Suprapubic skin (tissue), 4 donors: ENCODE data around the gene MAP3K1. TPM values are rescaled to one million over a fixed set of nuclear protein-coding genes. Genes with fewer than 3 reads are reported as not detected.

Experiments
- DNase-seq, 2 donors: peaks; one replicate each; pipeline ENCODE4 v3.0.0-alpha.2; 2019; ENCODE audit warnings: low spot score in 2 of 2
- H3K27ac ChIP-seq: fragments of 200-600 bp; sonication (generic); one replicate; pipeline ENCODE4 v1.5.1; 2019
- H3K27me3 ChIP-seq: fragments of 200-600 bp; sonication (generic); one replicate; pipeline ENCODE4 v1.5.1; 2019
- H3K36me3 ChIP-seq: fragments of 200-600 bp; sonication (generic); one replicate; pipeline ENCODE4 v1.5.1; 2019
- H3K4me1 ChIP-seq: fragments of 200-600 bp; sonication (generic); one replicate; pipeline ENCODE4 v1.5.1; 2019
- H3K4me3 ChIP-seq: fragments of 200-600 bp; sonication (generic); one replicate; pipeline ENCODE4 v1.5.1; 2019; ENCODE audit warnings: mild to moderate bottlenecking
- H3K9me3 ChIP-seq: fragments of 200-600 bp; sonication (generic); one replicate; pipeline ENCODE4 v1.5.1; 2019
- EP300 ChIP-seq: sonication (generic); formaldehyde crosslinking; IDR thresholded peaks from one replicate; pipeline ENCODE4 v1.6.1; 2017; ENCODE audit warnings: antibody characterized with exemption
- POLR2A ChIP-seq, 2 donors: fragments of 450-650 bp; IDR thresholded peaks; one replicate each; pipeline ENCODE4 v1.6.1; 2017; ENCODE audit warnings: antibody characterized with exemption in 2 of 2, mild to moderate bottlenecking in 2 of 2, moderate library complexity in 2 of 2
- POLR2AphosphoS5 ChIP-seq, 3 donors: sonication (generic); formaldehyde crosslinking; IDR thresholded peaks; one replicate each; pipeline ENCODE4 v1.6.1; 2017; ENCODE audit warnings: antibody characterized with exemption in 3 of 3
- WGBS: methylation state at CpG from one replicate; pipeline ENCODE4 v1.1.5; 2018; 5-methylcytosine and 5-hydroxymethylcytosine counted together
- total RNA-seq, 4 donors: library from RNA; depleted of rRNA; stranded (reverse); fragments of >200 nt; gene quantifications; one replicate each; pipeline ENCODE4 v1.1.0, GENCODE V29; 2016
- TF ChIP-seq, protein P1 (sequence below), 2 donors: fragments of 200-600 bp in 1 of 2; fragments of 450-650 bp in 1 of 2; sonication (generic) in 1 of 2; IDR thresholded peaks; one replicate each; pipeline ENCODE4 v1.5.1; 2016 to 2019; ENCODE audit warnings: antibody characterized with exemption in 2 of 2, mild to moderate bottlenecking in 1 of 2, moderate library complexity in 1 of 2

Gene MAP3K1
- total RNA-seq, 4 donors from 2014 or later, result 48.4 to 89.2 (median 61.1) TPM

GRCh38 chr5:56822981-56823380 is 7.6 kb downstream of the MAP3K1 start:
- TF ChIP-seq, protein P1, sequence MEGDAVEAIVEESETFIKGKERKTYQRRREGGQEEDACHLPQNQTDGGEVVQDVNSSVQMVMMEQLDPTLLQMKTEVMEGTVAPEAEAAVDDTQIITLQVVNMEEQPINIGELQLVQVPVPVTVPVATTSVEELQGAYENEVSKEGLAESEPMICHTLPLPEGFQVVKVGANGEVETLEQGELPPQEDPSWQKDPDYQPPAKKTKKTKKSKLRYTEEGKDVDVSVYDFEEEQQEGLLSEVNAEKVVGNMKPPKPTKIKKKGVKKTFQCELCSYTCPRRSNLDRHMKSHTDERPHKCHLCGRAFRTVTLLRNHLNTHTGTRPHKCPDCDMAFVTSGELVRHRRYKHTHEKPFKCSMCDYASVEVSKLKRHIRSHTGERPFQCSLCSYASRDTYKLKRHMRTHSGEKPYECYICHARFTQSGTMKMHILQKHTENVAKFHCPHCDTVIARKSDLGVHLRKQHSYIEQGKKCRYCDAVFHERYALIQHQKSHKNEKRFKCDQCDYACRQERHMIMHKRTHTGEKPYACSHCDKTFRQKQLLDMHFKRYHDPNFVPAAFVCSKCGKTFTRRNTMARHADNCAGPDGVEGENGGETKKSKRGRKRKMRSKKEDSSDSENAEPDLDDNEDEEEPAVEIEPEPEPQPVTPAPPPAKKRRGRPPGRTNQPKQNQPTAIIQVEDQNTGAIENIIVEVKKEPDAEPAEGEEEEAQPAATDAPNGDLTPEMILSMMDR (IDR thresholded peaks at IDR 0.05), result no peak
- TF ChIP-seq POLR2A (IDR thresholded peaks at IDR 0.05), result no peak
- DNase-seq, result no peak

DNA sequence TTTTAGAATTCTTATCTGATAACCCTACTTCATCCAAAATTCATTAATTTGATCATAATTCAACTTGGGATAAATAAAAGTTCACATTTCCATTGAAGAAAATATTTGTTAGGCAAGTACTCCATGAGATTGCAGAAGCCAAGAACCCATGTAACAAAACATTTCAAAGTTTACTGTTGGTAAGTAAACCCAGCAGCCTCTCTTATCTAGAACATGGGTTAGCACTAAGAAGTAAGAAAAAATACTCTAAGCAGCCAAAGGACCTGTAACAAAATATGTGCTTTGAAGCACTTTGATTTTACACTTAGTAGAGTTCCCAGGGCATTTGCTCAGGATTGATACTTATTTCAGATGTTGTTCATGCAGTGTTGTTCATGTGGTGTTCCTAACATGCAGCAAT is 8.7 kb downstream of the MAP3K1 start:
- DNase-seq, result no peak
- H3K27me3 ChIP-seq, result no peaks in the 10 kb centered on the region
- peaks cover 76% of the 10 kb centered on the region for H3K4me1 ChIP-seq
- H3K27ac ChIP-seq, result no peak overlapping the region
- H3K9me3 ChIP-seq, result no peaks in the 10 kb centered on the region
- H3K36me3 ChIP-seq, result no peaks in the 10 kb centered on the region
- H3K4me3 ChIP-seq, result no peak overlapping the region
- no peak for TF ChIP-seq POLR2AphosphoS5 (IDR thresholded peaks at IDR 0.05)
- TF ChIP-seq, protein P1 (IDR thresholded peaks at IDR 0.05), result no peak
- no peak for TF ChIP-seq POLR2A (IDR thresholded peaks at IDR 0.05)
- TF ChIP-seq EP300, result no peak

More at GRCh38 chr5:56822981-56823380, 7.6 kb downstream of the MAP3K1 start:
- Histone ChIP-seq H3K27me3 (no peaks in the 10 kb centered on the region), H3K27ac (no peak overlapping the region), H3K36me3 (no peaks in the 10 kb centered on the region), H3K4me1 (peaks cover 79% of the 10 kb centered on the region), H3K4me3 (no peak overlapping the region), H3K9me3 (no peaks in the 10 kb centered on the region)
- 47% methylated on average over 6 of the region's 6 CpGs for WGBS

GRCh38 chr5:56825222-56825824 is 10.0 kb downstream of the MAP3K1 start:
- no peak for DNase-seq
- no peak for TF ChIP-seq EP300
- TF ChIP-seq, protein P1 (IDR thresholded peaks at IDR 0.05), result no peak
- no peaks in the 10 kb centered on the region for H3K36me3 ChIP-seq
- WGBS, result 83% methylated on average over 3 of the region's 3 CpGs
- H3K4me1 ChIP-seq, result peaks cover 74% of the 10 kb centered on the region
- no peaks in the 10 kb centered on the region for H3K27me3 ChIP-seq
- H3K27ac ChIP-seq, result no peak overlapping the region
- no peak overlapping the region for H3K4me3 ChIP-seq
- H3K9me3 ChIP-seq, result no peaks in the 10 kb centered on the region

DNA sequence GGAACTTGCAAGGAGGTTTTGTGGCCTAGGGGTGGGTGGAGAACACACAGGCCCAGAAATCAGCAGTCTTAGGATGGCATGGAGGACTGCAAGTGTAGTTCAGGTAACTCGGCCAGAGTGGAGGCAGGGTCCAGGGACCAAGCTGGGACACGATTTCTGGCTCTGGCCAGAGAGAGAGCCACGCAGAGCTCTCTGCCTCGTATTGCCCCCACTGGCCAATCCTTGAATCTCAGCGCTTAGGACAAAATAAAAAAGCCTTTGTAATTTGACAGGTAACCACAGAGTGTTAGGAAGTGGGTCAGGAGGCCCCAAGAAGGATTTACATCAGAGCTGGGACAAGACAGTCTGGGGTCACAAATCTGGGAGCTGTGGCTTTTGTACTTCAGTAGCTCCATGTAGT is 11.7 kb downstream of the MAP3K1 start:
- Histone ChIP-seq H3K4me1 (peaks cover 85% of the 10 kb centered on the region), H3K9me3 (no peaks in the 10 kb centered on the region), H3K36me3 (no peaks in the 10 kb centered on the region), H3K27ac (no peak overlapping the region), H3K27me3 (no peaks in the 10 kb centered on the region), H3K4me3 (no peak overlapping the region)
- TF ChIP-seq, protein P1 (IDR thresholded peaks at IDR 0.05), result peak in 1 of 2 donors; percentile 21
- TF ChIP-seq POLR2A (IDR thresholded peaks at IDR 0.05) (no peak), POLR2AphosphoS5 (IDR thresholded peaks at IDR 0.05) (no peak), EP300 (no peak)
- DNase-seq, result no peak
- 55% methylated on average over 5 of the region's 5 CpGs for WGBS

DNA sequence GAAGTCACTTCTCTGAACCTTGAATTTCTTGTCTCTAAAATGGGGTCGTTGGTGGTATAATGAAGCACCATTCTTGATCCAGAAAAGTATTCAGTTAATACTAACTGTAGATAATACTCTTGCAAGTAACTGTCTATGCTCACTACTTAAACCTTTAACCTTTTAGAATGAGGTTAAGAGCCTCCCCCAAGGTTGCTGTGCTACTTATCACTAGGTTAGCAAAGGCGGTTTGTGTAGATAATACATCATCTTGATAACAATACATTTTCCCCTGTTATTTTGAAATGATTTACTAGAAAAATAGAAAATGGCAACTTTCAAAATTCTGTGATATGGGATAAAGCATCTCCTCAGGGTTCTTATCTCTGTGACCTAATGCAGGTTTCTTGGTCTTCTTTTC is 12.6 kb downstream of the MAP3K1 start:
- no peaks in the 10 kb centered on the region for H3K9me3 ChIP-seq
- no peaks in the 10 kb centered on the region for H3K36me3 ChIP-seq
- no peaks in the 10 kb centered on the region for H3K27me3 ChIP-seq
- TF ChIP-seq, protein P1 (IDR thresholded peaks at IDR 0.05), result no peak
- no peak for TF ChIP-seq POLR2AphosphoS5 (IDR thresholded peaks at IDR 0.05)
- DNase-seq, result no peak
- H3K27ac ChIP-seq, result no peak overlapping the region
- no peak overlapping the region for H3K4me3 ChIP-seq
- peaks cover 85% of the 10 kb centered on the region for H3K4me1 ChIP-seq
- WGBS, result 86% methylated on average over 2 of the region's 2 CpGs
